Right atrium auricular region (tissue), 2 donors: Measurements from ENCODE around the gene USP31. TPM values are rescaled to one million over a fixed set of nuclear protein-coding genes. Genes with fewer than 3 reads are reported as not detected.

Source experiments
- DNase-seq: peaks from one replicate; pipeline ENCODE4 v3.0.0-alpha.2; 2019; ENCODE audit warnings: low spot score
- H3K27ac ChIP-seq, 2 donors: fragments of 200-600 bp; sonication (generic); 1 replicate in 1 of 2; 2 replicates in 1 of 2; pipeline ENCODE4 v1.5.1; 2016 to 2019
- H3K27me3 ChIP-seq, 2 donors: fragments of 200-600 bp; sonication (generic); one replicate each; pipeline versions ENCODE4 v1.5.1 to v1.6.0; 2017 to 2019
- H3K36me3 ChIP-seq: fragments of 200-600 bp; sonication (generic); one replicate; pipeline ENCODE4 v1.5.1; 2016
- H3K4me1 ChIP-seq, 2 donors: fragments of 200-600 bp; sonication (generic); one replicate each; pipeline versions ENCODE4 v1.5.1 to v1.6.0; 2017 to 2019
- H3K4me3 ChIP-seq, 2 donors: fragments of 200-600 bp; sonication (generic); 1 replicate in 1 of 2; 2 replicates in 1 of 2; pipeline ENCODE4 v1.5.1; 2017 to 2019; ENCODE audit warnings: mild to moderate bottlenecking in 1 of 2, moderate library complexity in 1 of 2
- H3K9me3 ChIP-seq, 2 donors: fragments of 200-600 bp; sonication (generic); one replicate each; pipeline ENCODE4 v1.5.1; 2019
- CTCF ChIP-seq, 2 donors: fragments of 200-600 bp; sonication (generic); IDR thresholded peaks; one replicate each; pipeline ENCODE4 v1.5.1; 2019; ENCODE audit warnings: antibody characterized with exemption in 2 of 2
- total RNA-seq, 2 donors: library from RNA; depleted of rRNA; stranded (reverse); fragments of >200 nt; gene quantifications; one replicate each; pipeline ENCODE4 v1.1.0, GENCODE V29; 2016

The USP31 gene
- total RNA-seq, 2 donors from 2014 or later, result 19.7 to 29.0 TPM

- no peak for TF ChIP-seq CTCF (IDR thresholded peaks at IDR 0.05)
- DNase-seq, result no peak
- H3K27me3 ChIP-seq, result no peaks in the 10 kb centered on the region
- peak overlapping the region; percentile 9 to 72 for H3K27ac ChIP-seq
- H3K4me3 ChIP-seq, result no peak overlapping the region
- no peaks in the 10 kb centered on the region for H3K36me3 ChIP-seq
- H3K9me3 ChIP-seq, result no peaks in the 10 kb centered on the region
- H3K4me1 ChIP-seq, result peaks cover 0 to 65% of the 10 kb centered on the region in 2 donors
Observed at GRCh38 chr16:23119570-23119969, 29.7 kb downstream of the USP31 start.

GRCh38 chr16:23114131-23114904, 34.9 kb downstream of the USP31 start:
- no peak for DNase-seq
- Histone ChIP-seq H3K27me3 (no peaks in the 10 kb centered on the region), H3K27ac (peak overlapping the region in 1 of 2 donors; percentile 66), H3K9me3 (no peaks in the 10 kb centered on the region), H3K4me1 (peaks cover 0 to 50% of the 10 kb centered on the region in 2 donors), H3K4me3 (no peak overlapping the region), H3K36me3 (no peaks in the 10 kb centered on the region)
- no peak for TF ChIP-seq CTCF (IDR thresholded peaks at IDR 0.05)

GRCh38 chr16:23113185-23113584, 36.1 kb downstream of the USP31 start:
- no peak for DNase-seq
- H3K4me3 ChIP-seq, result no peak overlapping the region
- no peaks in the 10 kb centered on the region for H3K27me3 ChIP-seq
- TF ChIP-seq CTCF (IDR thresholded peaks at IDR 0.05), result no peak
- no peaks in the 10 kb centered on the region for H3K36me3 ChIP-seq
- H3K4me1 ChIP-seq, result peaks cover 0 to 38% of the 10 kb centered on the region in 2 donors
- H3K9me3 ChIP-seq, result no peaks in the 10 kb centered on the region
- peak overlapping the region in 1 of 2 donors; percentile 43 for H3K27ac ChIP-seq

- H3K27me3 ChIP-seq, result no peaks in the 10 kb centered on the region
- H3K36me3 ChIP-seq, result peaks cover 10% of the 10 kb centered on the region
- H3K9me3 ChIP-seq, result no peaks in the 10 kb centered on the region
- DNase-seq, result no peak
- TF ChIP-seq CTCF (IDR thresholded peaks at IDR 0.05), result no peak
- H3K27ac ChIP-seq, result no peak overlapping the region
- peaks cover 0 to 22% of the 10 kb centered on the region in 2 donors for H3K4me1 ChIP-seq
- H3K4me3 ChIP-seq, result no peak overlapping the region
Observed at GRCh38 chr16:23110257-23110899, 38.9 kb downstream of the USP31 start.

- Histone ChIP-seq H3K9me3 (no peaks in the 10 kb centered on the region), H3K27ac (no peak overlapping the region), H3K36me3 (peaks cover 27% of the 10 kb centered on the region), H3K4me3 (no peak overlapping the region), H3K4me1 (peaks cover 0 to 9% of the 10 kb centered on the region in 2 donors), H3K27me3 (no peaks in the 10 kb centered on the region)
- no peak for TF ChIP-seq CTCF (IDR thresholded peaks at IDR 0.05)
- no peak for DNase-seq
Observed at GRCh38 chr16:23107936-23108335, 41.3 kb downstream of the USP31 start.
